Measurements from ENCODE around the gene HMGN4.

DNA sequence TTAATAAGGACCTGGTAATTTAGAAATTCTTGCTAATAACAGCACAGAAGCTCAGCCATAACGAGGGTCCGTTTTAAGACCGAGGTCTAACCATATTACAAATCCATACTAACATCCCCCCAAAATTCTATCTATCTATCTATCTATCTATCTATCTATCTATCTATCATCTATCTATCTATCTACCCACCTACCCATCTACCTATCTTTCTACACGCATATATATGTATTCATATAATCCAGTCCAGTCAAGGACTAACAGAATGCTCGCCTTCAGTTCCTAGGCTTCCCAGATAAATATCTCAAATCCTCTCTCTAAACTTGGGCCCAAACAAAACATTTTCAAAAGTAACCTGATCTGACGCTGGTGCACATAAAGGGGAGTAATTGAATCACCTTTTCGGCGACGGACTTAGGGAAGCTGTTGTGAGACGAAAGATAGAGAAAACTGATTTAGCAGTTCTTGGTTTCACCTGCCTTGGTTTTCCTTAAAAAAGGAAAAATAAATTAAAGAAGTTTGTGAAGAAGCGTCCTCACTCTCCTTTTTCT is 14.5 kb downstream of the HMGN4 start:
- TF ChIP-seq, protein P1, sequence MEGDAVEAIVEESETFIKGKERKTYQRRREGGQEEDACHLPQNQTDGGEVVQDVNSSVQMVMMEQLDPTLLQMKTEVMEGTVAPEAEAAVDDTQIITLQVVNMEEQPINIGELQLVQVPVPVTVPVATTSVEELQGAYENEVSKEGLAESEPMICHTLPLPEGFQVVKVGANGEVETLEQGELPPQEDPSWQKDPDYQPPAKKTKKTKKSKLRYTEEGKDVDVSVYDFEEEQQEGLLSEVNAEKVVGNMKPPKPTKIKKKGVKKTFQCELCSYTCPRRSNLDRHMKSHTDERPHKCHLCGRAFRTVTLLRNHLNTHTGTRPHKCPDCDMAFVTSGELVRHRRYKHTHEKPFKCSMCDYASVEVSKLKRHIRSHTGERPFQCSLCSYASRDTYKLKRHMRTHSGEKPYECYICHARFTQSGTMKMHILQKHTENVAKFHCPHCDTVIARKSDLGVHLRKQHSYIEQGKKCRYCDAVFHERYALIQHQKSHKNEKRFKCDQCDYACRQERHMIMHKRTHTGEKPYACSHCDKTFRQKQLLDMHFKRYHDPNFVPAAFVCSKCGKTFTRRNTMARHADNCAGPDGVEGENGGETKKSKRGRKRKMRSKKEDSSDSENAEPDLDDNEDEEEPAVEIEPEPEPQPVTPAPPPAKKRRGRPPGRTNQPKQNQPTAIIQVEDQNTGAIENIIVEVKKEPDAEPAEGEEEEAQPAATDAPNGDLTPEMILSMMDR (IDR thresholded peaks at IDR 0.05) = no peak
- TF ChIP-seq EZH2 (IDR thresholded peaks at IDR 0.05) (no peak), EZH2phosphoT487 (IDR thresholded peaks at IDR 0.05) (no peak)

All from neural progenitor cell (in vitro differentiated cells).